ENCODE measurements around the gene PPP1R3F.

DNA sequence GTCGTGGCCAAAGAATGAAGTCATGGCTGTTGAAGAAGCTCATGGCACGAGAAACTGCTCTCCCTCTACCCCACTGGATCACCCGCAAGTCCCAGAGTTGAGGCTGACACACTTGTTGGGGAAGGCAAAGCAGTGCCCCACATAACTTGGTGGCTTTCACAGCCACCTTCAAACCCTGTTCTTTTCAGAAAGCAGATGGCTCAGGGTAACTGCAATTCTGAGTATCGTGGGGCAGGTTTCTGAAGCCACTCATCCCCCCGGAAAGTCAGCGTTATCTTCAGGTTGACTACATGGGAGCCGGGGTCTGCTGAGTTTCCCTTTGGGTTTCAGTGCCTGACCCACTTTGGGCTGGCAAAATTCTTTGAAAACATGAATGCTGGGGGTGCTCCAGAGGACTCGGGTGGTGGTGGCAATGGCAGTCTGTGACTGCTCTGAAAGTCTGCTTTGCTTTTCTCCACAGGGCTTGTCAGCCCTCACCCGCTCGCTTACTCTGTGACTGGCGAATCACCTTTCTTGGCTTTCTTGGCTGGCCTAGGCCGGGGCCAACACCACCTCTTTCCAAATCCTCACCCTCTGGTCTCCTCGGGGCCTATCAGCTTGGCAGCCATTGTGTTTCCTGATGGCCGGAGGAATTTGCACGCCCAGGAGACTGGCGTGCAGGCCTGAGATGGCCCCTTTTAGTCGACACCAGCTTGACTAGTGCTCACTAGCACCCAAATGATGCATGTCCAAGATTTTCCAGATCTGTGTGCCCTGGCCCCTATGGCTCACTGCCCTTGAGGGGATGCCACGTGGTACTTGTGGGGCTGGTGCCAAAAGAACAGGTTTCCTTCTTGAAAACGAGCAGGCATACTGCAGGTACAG is 7.3 kb downstream of the PPP1R3F start:
- TF ChIP-seq, protein P1, sequence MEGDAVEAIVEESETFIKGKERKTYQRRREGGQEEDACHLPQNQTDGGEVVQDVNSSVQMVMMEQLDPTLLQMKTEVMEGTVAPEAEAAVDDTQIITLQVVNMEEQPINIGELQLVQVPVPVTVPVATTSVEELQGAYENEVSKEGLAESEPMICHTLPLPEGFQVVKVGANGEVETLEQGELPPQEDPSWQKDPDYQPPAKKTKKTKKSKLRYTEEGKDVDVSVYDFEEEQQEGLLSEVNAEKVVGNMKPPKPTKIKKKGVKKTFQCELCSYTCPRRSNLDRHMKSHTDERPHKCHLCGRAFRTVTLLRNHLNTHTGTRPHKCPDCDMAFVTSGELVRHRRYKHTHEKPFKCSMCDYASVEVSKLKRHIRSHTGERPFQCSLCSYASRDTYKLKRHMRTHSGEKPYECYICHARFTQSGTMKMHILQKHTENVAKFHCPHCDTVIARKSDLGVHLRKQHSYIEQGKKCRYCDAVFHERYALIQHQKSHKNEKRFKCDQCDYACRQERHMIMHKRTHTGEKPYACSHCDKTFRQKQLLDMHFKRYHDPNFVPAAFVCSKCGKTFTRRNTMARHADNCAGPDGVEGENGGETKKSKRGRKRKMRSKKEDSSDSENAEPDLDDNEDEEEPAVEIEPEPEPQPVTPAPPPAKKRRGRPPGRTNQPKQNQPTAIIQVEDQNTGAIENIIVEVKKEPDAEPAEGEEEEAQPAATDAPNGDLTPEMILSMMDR (IDR thresholded peaks at IDR 0.05): no peak
- no peak for TF ChIP-seq POLR2A (IDR thresholded peaks at IDR 0.05)

Measured in body of pancreas (tissue), 4 donors.